ENCODE data around the gene PPP1R3D. TPM values are rescaled to one million over a fixed set of nuclear protein-coding genes. Genes with fewer than 3 reads are reported as not detected.
A peak's percentile ranks its signal among the peaks of the same experiment; 100 is the strongest.

The PPP1R3D gene
- total and polyA plus RNA-seq, 2 donors, result 3.2 to 7.2 TPM

DNA sequence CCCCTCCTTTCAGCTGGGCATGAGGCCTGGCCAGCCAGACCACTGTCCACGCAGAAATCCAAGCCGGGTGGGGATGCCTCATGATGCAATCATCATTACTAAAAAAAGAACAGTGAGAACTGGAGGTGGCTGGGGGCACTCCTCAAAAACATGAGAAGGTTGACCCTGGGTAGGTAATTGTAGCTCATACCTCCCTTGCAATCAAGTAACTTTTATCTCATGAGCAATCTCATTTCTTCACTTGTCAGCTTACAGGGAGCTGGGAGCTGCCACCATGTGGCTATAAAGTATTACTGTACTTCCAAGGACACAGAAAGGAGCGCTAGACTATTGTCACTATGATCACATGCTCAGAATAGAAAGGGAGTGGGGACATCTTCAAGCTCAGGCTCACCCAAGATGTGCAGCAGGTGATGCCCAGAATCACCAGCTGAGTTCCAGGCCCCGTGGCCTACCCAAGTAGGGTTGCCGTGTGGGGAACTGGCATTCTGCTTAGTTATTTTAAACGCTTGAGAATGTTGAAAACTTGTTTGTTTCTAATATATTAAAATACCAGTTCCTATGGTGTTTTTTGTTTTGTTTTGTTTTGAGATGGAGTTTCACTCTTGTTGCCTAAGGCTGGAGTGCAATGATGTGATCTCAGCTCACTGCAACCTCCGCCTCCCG lies 15.2 kb upstream of the PPP1R3D start:
- H3K36me3 ChIP-seq (ENCODE audit: control insufficient read depth in 2 of 2, insufficient read depth in 2 of 2, low read length in 1 of 2), result no peaks in the 10 kb centered on the region
- DNase-seq (ENCODE audit: low read depth in 6 of 9, low spot score in 9 of 9), result peak in 1 of 9 donors; percentile 31

DNA sequence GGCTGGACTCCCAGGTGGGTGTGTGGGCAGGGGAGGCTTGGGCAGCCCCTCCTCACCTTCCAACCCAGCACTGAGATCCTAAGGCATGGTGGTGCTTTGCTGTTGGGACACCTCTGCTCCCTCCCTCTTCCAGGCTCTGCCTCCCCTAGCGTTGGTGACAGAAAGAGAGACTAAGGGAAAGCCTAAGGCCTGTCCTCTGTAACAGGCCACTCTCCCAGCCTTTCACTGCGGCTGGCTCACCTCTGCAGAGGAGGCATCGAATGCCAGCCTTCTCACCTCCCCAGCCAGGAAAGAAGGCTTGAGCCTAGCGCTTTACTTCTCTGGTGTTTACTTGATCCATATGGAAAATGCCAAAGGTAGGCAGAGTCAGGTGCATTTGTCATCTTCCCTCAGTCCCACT lies 14.6 kb upstream of the PPP1R3D start:
- H3K4me1 ChIP-seq (ENCODE audit: control insufficient read depth in 2 of 2, insufficient read depth in 2 of 2, low read length in 2 of 2), result no peaks in the 10 kb centered on the region
- no peak overlapping the region for H3K27ac ChIP-seq (ENCODE audit: low read depth in 1 of 2, low read length in 1 of 2)
- H3K36me3 ChIP-seq (ENCODE audit: control insufficient read depth in 2 of 2, insufficient read depth in 2 of 2, low read length in 1 of 2), result peaks cover 0 to 2% of the 10 kb centered on the region in 2 donors
- no peak overlapping the region for H3K4me3 ChIP-seq (ENCODE audit: low read length in 2 of 2)
- WGBS, result 96% methylated on average over 4 of the region's 4 CpGs
- H3K27me3 ChIP-seq (ENCODE audit: control insufficient read depth in 2 of 2, insufficient read depth in 1 of 2, low read length in 1 of 2), result no peaks in the 10 kb centered on the region
- DNase-seq (ENCODE audit: low read depth in 6 of 9, low spot score in 9 of 9), result no peak
- no peaks in the 10 kb centered on the region for H3K9me3 ChIP-seq (ENCODE audit: control insufficient read depth in 2 of 2, insufficient read depth in 1 of 2, low read length in 1 of 2)

More for the DNA sequence above, 15.2 kb upstream of the PPP1R3D start:
- WGBS, result 88% methylated on average over 8 of the region's 8 CpGs
- H3K27me3 ChIP-seq (ENCODE audit: control insufficient read depth in 2 of 2, insufficient read depth in 1 of 2, low read length in 1 of 2), result no peaks in the 10 kb centered on the region
- no peak overlapping the region for H3K4me3 ChIP-seq (ENCODE audit: low read length in 2 of 2)
- H3K9me3 ChIP-seq (ENCODE audit: control insufficient read depth in 2 of 2, insufficient read depth in 1 of 2, low read length in 1 of 2), result no peaks in the 10 kb centered on the region
- H3K4me1 ChIP-seq (ENCODE audit: control insufficient read depth in 2 of 2, insufficient read depth in 2 of 2, low read length in 2 of 2), result no peaks in the 10 kb centered on the region
- H3K27ac ChIP-seq (ENCODE audit: low read depth in 1 of 2, low read length in 1 of 2), result no peak overlapping the region

DNA sequence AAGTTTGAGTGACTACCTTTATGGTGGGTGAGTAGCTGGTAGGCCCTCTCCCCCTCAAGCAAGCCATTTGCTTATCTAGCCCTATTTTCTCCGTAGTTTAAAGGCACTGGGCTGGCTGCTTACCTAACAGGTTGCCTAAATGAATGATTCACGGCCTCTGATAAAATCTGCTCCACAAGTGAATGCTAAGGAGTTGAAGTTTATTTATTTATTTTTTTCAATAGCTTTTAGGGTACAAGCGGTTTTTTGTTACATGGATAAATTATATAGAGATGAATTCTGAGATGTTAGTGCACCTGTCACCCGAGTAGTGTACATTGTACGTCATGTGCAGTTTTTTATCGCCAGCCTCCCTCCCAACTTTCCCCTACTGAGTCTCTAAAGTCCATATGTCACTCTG lies 9.8 kb upstream of the PPP1R3D start:
- no peak for DNase-seq (ENCODE audit: low read depth in 6 of 9, low spot score in 9 of 9)
- 97% methylated on average over 6 of the region's 6 CpGs for WGBS
- peak overlapping the region in 1 of 2 donors; percentile 22 for H3K27ac ChIP-seq (ENCODE audit: low read depth in 1 of 2, low read length in 1 of 2)

GRCh38 chr20:59948828-59949720 lies 9.0 kb upstream of the PPP1R3D start:
- Histone ChIP-seq H3K27ac (ENCODE audit: low read depth in 1 of 2, low read length in 1 of 2) (peak overlapping the region; percentile 80 to 83), H3K4me1 (ENCODE audit: control insufficient read depth in 2 of 2, insufficient read depth in 2 of 2, low read length in 2 of 2) (peaks cover 0 to 4% of the 10 kb centered on the region in 2 donors), H3K9me3 (ENCODE audit: control insufficient read depth in 2 of 2, insufficient read depth in 1 of 2, low read length in 1 of 2) (no peaks in the 10 kb centered on the region), H3K4me3 (ENCODE audit: low read length in 2 of 2) (peak overlapping the region in 1 of 2 donors; percentile 12), H3K27me3 (ENCODE audit: control insufficient read depth in 2 of 2, insufficient read depth in 1 of 2, low read length in 1 of 2) (no peaks in the 10 kb centered on the region), H3K36me3 (ENCODE audit: control insufficient read depth in 2 of 2, insufficient read depth in 2 of 2, low read length in 1 of 2) (peaks cover 11 to 12% of the 10 kb centered on the region in 2 donors)
- 38% methylated on average over 7 of the region's 7 CpGs for WGBS
- peak in 8 of 9 donors; percentile 36 to 84 (median 58) for DNase-seq (ENCODE audit: low read depth in 6 of 9, low spot score in 9 of 9)

More for the DNA sequence above, 9.8 kb upstream of the PPP1R3D start:
- no peak overlapping the region for H3K4me3 ChIP-seq (ENCODE audit: low read length in 2 of 2)
- H3K36me3 ChIP-seq (ENCODE audit: control insufficient read depth in 2 of 2, insufficient read depth in 2 of 2, low read length in 1 of 2), result peaks cover 3% of the 10 kb centered on the region in 2 donors
- peaks cover 0 to 4% of the 10 kb centered on the region in 2 donors for H3K4me1 ChIP-seq (ENCODE audit: control insufficient read depth in 2 of 2, insufficient read depth in 2 of 2, low read length in 2 of 2)
- no peaks in the 10 kb centered on the region for H3K27me3 ChIP-seq (ENCODE audit: control insufficient read depth in 2 of 2, insufficient read depth in 1 of 2, low read length in 1 of 2)
- no peaks in the 10 kb centered on the region for H3K9me3 ChIP-seq (ENCODE audit: control insufficient read depth in 2 of 2, insufficient read depth in 1 of 2, low read length in 1 of 2)

DNA sequence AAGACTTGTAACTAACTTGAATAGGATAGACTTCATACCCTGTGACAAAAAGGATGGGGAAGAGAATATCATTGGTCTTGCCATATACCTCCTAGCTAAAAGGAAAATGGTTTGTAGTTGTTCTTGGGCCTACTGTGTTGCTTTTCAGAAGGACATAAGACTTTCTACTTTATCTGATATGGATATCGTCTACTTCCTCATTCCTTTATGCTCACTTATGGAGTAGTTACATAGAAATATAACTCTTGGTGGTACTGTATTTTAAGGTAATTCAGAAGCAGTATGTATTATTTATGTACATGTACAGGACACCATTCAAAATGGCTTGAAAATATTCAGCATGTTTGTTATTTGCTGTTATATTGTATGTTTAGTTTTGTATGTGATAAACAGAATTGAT lies 8.1 kb upstream of the PPP1R3D start:
- H3K9me3 ChIP-seq (ENCODE audit: control insufficient read depth in 2 of 2, insufficient read depth in 1 of 2, low read length in 1 of 2), result no peaks in the 10 kb centered on the region
- H3K27me3 ChIP-seq (ENCODE audit: control insufficient read depth in 2 of 2, insufficient read depth in 1 of 2, low read length in 1 of 2), result no peaks in the 10 kb centered on the region
- 42% methylated on average over 1 of the region's 1 CpG for WGBS
- H3K4me3 ChIP-seq (ENCODE audit: low read length in 2 of 2), result no peak overlapping the region
- H3K27ac ChIP-seq (ENCODE audit: low read depth in 1 of 2, low read length in 1 of 2), result peak overlapping the region in 1 of 2 donors; percentile 80
- DNase-seq (ENCODE audit: low read depth in 6 of 9, low spot score in 9 of 9), result no peak
- peaks cover 0 to 4% of the 10 kb centered on the region in 2 donors for H3K4me1 ChIP-seq (ENCODE audit: control insufficient read depth in 2 of 2, insufficient read depth in 2 of 2, low read length in 2 of 2)
- peaks cover 14 to 15% of the 10 kb centered on the region in 2 donors for H3K36me3 ChIP-seq (ENCODE audit: control insufficient read depth in 2 of 2, insufficient read depth in 2 of 2, low read length in 1 of 2)

DNA sequence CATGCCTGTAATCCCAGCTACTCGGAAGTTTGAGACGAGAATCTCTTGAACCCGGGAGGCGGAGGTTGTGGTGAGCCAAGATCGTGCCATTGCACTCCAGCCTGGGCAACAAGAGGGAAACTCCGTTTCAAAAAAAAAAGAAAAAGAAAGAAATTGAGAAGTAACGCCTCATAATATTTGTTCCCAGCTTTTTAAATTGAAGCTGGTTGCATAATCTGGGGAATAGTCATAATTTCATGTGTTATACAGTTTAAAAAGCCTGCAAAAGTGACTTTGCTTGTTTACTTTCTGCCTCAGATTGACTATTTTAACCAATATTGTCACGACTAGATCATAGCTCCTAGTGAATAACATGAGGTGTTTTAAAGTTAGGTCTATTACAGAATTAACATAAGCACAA lies 7.3 kb upstream of the PPP1R3D start:
- Histone ChIP-seq H3K27me3 (ENCODE audit: control insufficient read depth in 2 of 2, insufficient read depth in 1 of 2, low read length in 1 of 2) (no peaks in the 10 kb centered on the region), H3K36me3 (ENCODE audit: control insufficient read depth in 2 of 2, insufficient read depth in 2 of 2, low read length in 1 of 2) (peaks cover 14 to 17% of the 10 kb centered on the region in 2 donors), H3K4me1 (ENCODE audit: control insufficient read depth in 2 of 2, insufficient read depth in 2 of 2, low read length in 2 of 2) (peaks cover 0 to 4% of the 10 kb centered on the region in 2 donors), H3K4me3 (ENCODE audit: low read length in 2 of 2) (no peak overlapping the region), H3K9me3 (ENCODE audit: control insufficient read depth in 2 of 2, insufficient read depth in 1 of 2, low read length in 1 of 2) (no peaks in the 10 kb centered on the region), H3K27ac (ENCODE audit: low read depth in 1 of 2, low read length in 1 of 2) (no peak overlapping the region)
- DNase-seq (ENCODE audit: low read depth in 6 of 9, low spot score in 9 of 9), result no peak
- WGBS, result 97% methylated on average over 8 of the region's 8 CpGs

DNA sequence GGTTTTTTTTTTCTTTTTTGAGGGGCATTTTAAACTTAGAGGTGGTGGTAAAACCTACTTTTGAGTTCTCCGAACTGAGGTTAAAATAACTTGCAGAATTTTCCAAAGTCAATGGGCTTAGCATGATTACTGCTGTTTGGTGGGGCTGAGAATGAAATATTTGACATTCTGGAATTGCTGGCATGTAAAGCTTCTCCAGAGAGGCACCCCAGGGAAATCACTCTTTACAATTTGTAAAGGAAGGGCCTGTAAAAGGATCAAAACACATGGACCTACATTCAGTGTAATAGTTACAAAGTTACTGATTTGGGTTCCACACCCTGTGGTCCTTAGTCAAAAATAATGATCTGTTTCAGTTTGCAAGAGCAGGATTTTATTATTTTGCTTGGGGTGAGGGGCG lies 5.6 kb upstream of the PPP1R3D start:
- no peaks in the 10 kb centered on the region for H3K27me3 ChIP-seq (ENCODE audit: control insufficient read depth in 2 of 2, insufficient read depth in 1 of 2, low read length in 1 of 2)
- 97% methylated on average over 2 of the region's 2 CpGs for WGBS
- H3K4me1 ChIP-seq (ENCODE audit: control insufficient read depth in 2 of 2, insufficient read depth in 2 of 2, low read length in 2 of 2), result peaks cover 0 to 4% of the 10 kb centered on the region in 2 donors

GRCh38 chr20:59945175-59945574 lies 5.1 kb upstream of the PPP1R3D start:
- WGBS, result 89% methylated on average over 3 of the region's 3 CpGs
- H3K9me3 ChIP-seq (ENCODE audit: control insufficient read depth in 2 of 2, insufficient read depth in 1 of 2, low read length in 1 of 2), result no peaks in the 10 kb centered on the region
- H3K27me3 ChIP-seq (ENCODE audit: control insufficient read depth in 2 of 2, insufficient read depth in 1 of 2, low read length in 1 of 2), result no peaks in the 10 kb centered on the region
- no peak for DNase-seq (ENCODE audit: low read depth in 6 of 9, low spot score in 9 of 9)
- peaks cover 0 to 4% of the 10 kb centered on the region in 2 donors for H3K4me1 ChIP-seq (ENCODE audit: control insufficient read depth in 2 of 2, insufficient read depth in 2 of 2, low read length in 2 of 2)
- H3K4me3 ChIP-seq (ENCODE audit: low read length in 2 of 2), result no peak overlapping the region
- peaks cover 14 to 16% of the 10 kb centered on the region in 2 donors for H3K36me3 ChIP-seq (ENCODE audit: control insufficient read depth in 2 of 2, insufficient read depth in 2 of 2, low read length in 1 of 2)
- no peak overlapping the region for H3K27ac ChIP-seq (ENCODE audit: low read depth in 1 of 2, low read length in 1 of 2)

More for the DNA sequence above, 5.6 kb upstream of the PPP1R3D start:
- Histone ChIP-seq H3K36me3 (ENCODE audit: control insufficient read depth in 2 of 2, insufficient read depth in 2 of 2, low read length in 1 of 2) (peaks cover 14 to 17% of the 10 kb centered on the region in 2 donors), H3K9me3 (ENCODE audit: control insufficient read depth in 2 of 2, insufficient read depth in 1 of 2, low read length in 1 of 2) (no peaks in the 10 kb centered on the region), H3K4me3 (ENCODE audit: low read length in 2 of 2) (no peak overlapping the region), H3K27ac (ENCODE audit: low read depth in 1 of 2, low read length in 1 of 2) (no peak overlapping the region)
- DNase-seq (ENCODE audit: low read depth in 6 of 9, low spot score in 9 of 9), result no peak

GRCh38 chr20:59944726-59945125 lies 4.6 kb upstream of the PPP1R3D start:
- Histone ChIP-seq H3K4me1 (ENCODE audit: control insufficient read depth in 2 of 2, insufficient read depth in 2 of 2, low read length in 2 of 2) (peaks cover 1 to 4% of the 10 kb centered on the region in 2 donors), H3K36me3 (ENCODE audit: control insufficient read depth in 2 of 2, insufficient read depth in 2 of 2, low read length in 1 of 2) (peaks cover 14% of the 10 kb centered on the region in 2 donors), H3K27me3 (ENCODE audit: control insufficient read depth in 2 of 2, insufficient read depth in 1 of 2, low read length in 1 of 2) (peaks cover 0 to 4% of the 10 kb centered on the region in 2 donors), H3K27ac (ENCODE audit: low read depth in 1 of 2, low read length in 1 of 2) (no peak overlapping the region), H3K9me3 (ENCODE audit: control insufficient read depth in 2 of 2, insufficient read depth in 1 of 2, low read length in 1 of 2) (no peaks in the 10 kb centered on the region), H3K4me3 (ENCODE audit: low read length in 2 of 2) (no peak overlapping the region)
- 93% methylated on average over 7 of the region's 7 CpGs for WGBS
- no peak for DNase-seq (ENCODE audit: low read depth in 6 of 9, low spot score in 9 of 9)
